BLaER1 (cell line): ENCODE results near the gene MCAM.

Source experiments
- H3K27ac ChIP-seq: shearing (Covaris generic); formaldehyde crosslinking; 2 replicates; pipeline ENCODE4 v1.8.1; 2022
- H3K27me3 ChIP-seq: shearing (Covaris generic); formaldehyde crosslinking; 2 replicates; pipeline ENCODE4 v1.8.1; 2022
- H3K36me3 ChIP-seq: shearing (Covaris generic); formaldehyde crosslinking; 2 replicates; pipeline ENCODE4 v1.8.1; 2022
- H3K4me1 ChIP-seq: shearing (Covaris generic); formaldehyde crosslinking; 2 replicates; pipeline ENCODE4 v1.8.1; 2022
- H3K4me2 ChIP-seq: shearing (Covaris generic); formaldehyde crosslinking; 2 replicates; pipeline ENCODE4 v1.8.1; 2022
- H3K4me3 ChIP-seq: shearing (Covaris generic); formaldehyde crosslinking; 2 replicates; pipeline ENCODE4 v1.8.1; 2022
- H3K9ac ChIP-seq: shearing (Covaris generic); formaldehyde crosslinking; 2 replicates; pipeline ENCODE4 v1.8.1; 2022
- H3K9me3 ChIP-seq: shearing (Covaris generic); formaldehyde crosslinking; 2 replicates; pipeline ENCODE4 v1.8.1; 2022
- H4K20me1 ChIP-seq: shearing (Covaris generic); formaldehyde crosslinking; 2 replicates; pipeline ENCODE4 v1.8.1; 2022
- Cebpa-rat ChIP-seq: shearing (Covaris generic); IDR thresholded peaks from 2 replicates; pipeline ENCODE4 v1.8.1; 2022

MCAM gene

GRCh38 chr11:119359365-119360214 is 42.7 kb upstream of the MCAM start:
- no peak for TF ChIP-seq Cebpa-rat
- Histone ChIP-seq H3K27me3 (peaks cover 19% of the 10 kb centered on the region), H3K4me2 (peak overlapping the region; percentile 83), H3K4me1 (peaks cover 63% of the 10 kb centered on the region), H4K20me1 (0 out of 2 replicates have a peak, but pooled peaks cover 8% of the 10 kb centered on the region), H3K4me3 (no peak overlapping the region), H3K9ac (no peak overlapping the region), H3K36me3 (peaks cover 17% of the 10 kb centered on the region), H3K9me3 (no peaks in the 10 kb centered on the region), H3K27ac (no peak overlapping the region)

GRCh38 chr11:119357074-119357473 is 40.1 kb upstream of the MCAM start:
- Histone ChIP-seq H3K4me1 (peaks cover 48% of the 10 kb centered on the region), H3K36me3 (peaks cover 17% of the 10 kb centered on the region), H3K27ac (no peak overlapping the region), H3K9me3 (no peaks in the 10 kb centered on the region), H4K20me1 (no peaks in the 10 kb centered on the region), H3K4me2 (peak overlapping the region; percentile 88), H3K9ac (no peak overlapping the region; the same call in 1 of the 2 replicates), H3K27me3 (no peaks in the 10 kb centered on the region), H3K4me3 (peak overlapping the region; percentile 65)
- no peak for TF ChIP-seq Cebpa-rat

GRCh38 chr11:119356349-119357031 is 39.6 kb upstream of the MCAM start:
- no peaks in the 10 kb centered on the region for H3K27me3 ChIP-seq
- H3K27ac ChIP-seq = no peak overlapping the region
- H3K4me1 ChIP-seq = peaks cover 42% of the 10 kb centered on the region
- H3K4me2 ChIP-seq = peak overlapping the region; percentile 88
- H3K9me3 ChIP-seq = no peaks in the 10 kb centered on the region
- no peaks in the 10 kb centered on the region for H4K20me1 ChIP-seq
- H3K9ac ChIP-seq = peak overlapping the region; percentile 51
- H3K36me3 ChIP-seq = peaks cover 17% of the 10 kb centered on the region
- H3K4me3 ChIP-seq = peak overlapping the region; percentile 65
- TF ChIP-seq Cebpa-rat = no peak

- peaks cover 17% of the 10 kb centered on the region for H3K36me3 ChIP-seq
- no peak overlapping the region for H3K27ac ChIP-seq
- H3K9me3 ChIP-seq = no peaks in the 10 kb centered on the region
- no peaks in the 10 kb centered on the region for H4K20me1 ChIP-seq
- H3K4me1 ChIP-seq = peaks cover 30% of the 10 kb centered on the region
- no peaks in the 10 kb centered on the region for H3K27me3 ChIP-seq
- TF ChIP-seq Cebpa-rat = no peak
- no peak overlapping the region for H3K9ac ChIP-seq
- H3K4me3 ChIP-seq = no peak overlapping the region
- no peak overlapping the region for H3K4me2 ChIP-seq
Measured at GRCh38 chr11:119355091-119355843, 38.3 kb upstream of the MCAM start.

GRCh38 chr11:119352857-119353260 is 35.9 kb upstream of the MCAM start:
- no peaks in the 10 kb centered on the region for H3K27me3 ChIP-seq
- 0 out of 2 replicates have a peak, but pooled peaks cover 4% of the 10 kb centered on the region for H3K36me3 ChIP-seq
- no peak overlapping the region for H3K27ac ChIP-seq
- no peaks in the 10 kb centered on the region for H4K20me1 ChIP-seq
- H3K4me2 ChIP-seq = no peak overlapping the region
- no peak overlapping the region for H3K4me3 ChIP-seq
- H3K9ac ChIP-seq = no peak overlapping the region
- peaks cover 10% of the 10 kb centered on the region for H3K4me1 ChIP-seq
- TF ChIP-seq Cebpa-rat = no peak
- H3K9me3 ChIP-seq = no peaks in the 10 kb centered on the region

- no peak overlapping the region for H3K4me2 ChIP-seq
- no peak overlapping the region for H3K27ac ChIP-seq
- no peaks in the 10 kb centered on the region for H3K9me3 ChIP-seq
- no peak for TF ChIP-seq Cebpa-rat
- no peak overlapping the region for H3K9ac ChIP-seq
- no peaks in the 10 kb centered on the region for H4K20me1 ChIP-seq
- H3K4me3 ChIP-seq = no peak overlapping the region
- H3K4me1 ChIP-seq = peaks cover 7% of the 10 kb centered on the region
- no peaks in the 10 kb centered on the region for H3K36me3 ChIP-seq
- H3K27me3 ChIP-seq = no peaks in the 10 kb centered on the region
Measured at GRCh38 chr11:119351232-119351631, 34.3 kb upstream of the MCAM start.

GRCh38 chr11:119350302-119350701 is 33.4 kb upstream of the MCAM start:
- TF ChIP-seq Cebpa-rat = no peak
- Histone ChIP-seq H3K36me3 (no peaks in the 10 kb centered on the region), H3K4me2 (no peak overlapping the region), H3K27me3 (no peaks in the 10 kb centered on the region), H4K20me1 (no peaks in the 10 kb centered on the region), H3K9me3 (no peaks in the 10 kb centered on the region), H3K9ac (no peak overlapping the region), H3K27ac (no peak overlapping the region), H3K4me3 (no peak overlapping the region), H3K4me1 (peaks cover 7% of the 10 kb centered on the region)

GRCh38 chr11:119347940-119348605 is 31.1 kb upstream of the MCAM start:
- Histone ChIP-seq H3K9ac (no peak overlapping the region), H3K27ac (no peak overlapping the region), H3K4me3 (no peak overlapping the region), H3K4me2 (no peak overlapping the region), H3K36me3 (no peaks in the 10 kb centered on the region), H3K27me3 (no peaks in the 10 kb centered on the region), H3K4me1 (peaks cover 5% of the 10 kb centered on the region), H3K9me3 (no peaks in the 10 kb centered on the region), H4K20me1 (no peaks in the 10 kb centered on the region)
- TF ChIP-seq Cebpa-rat = no peak

GRCh38 chr11:119347242-119347641 is 30.3 kb upstream of the MCAM start:
- no peak overlapping the region for H3K27ac ChIP-seq
- H3K4me1 ChIP-seq = peaks cover 2% of the 10 kb centered on the region
- no peak overlapping the region for H3K4me2 ChIP-seq
- no peaks in the 10 kb centered on the region for H3K9me3 ChIP-seq
- H3K9ac ChIP-seq = no peak overlapping the region
- peaks cover 5% of the 10 kb centered on the region; the same call in 1 of the 2 replicates for H3K27me3 ChIP-seq
- TF ChIP-seq Cebpa-rat = no peak
- H4K20me1 ChIP-seq = no peaks in the 10 kb centered on the region
- no peaks in the 10 kb centered on the region for H3K36me3 ChIP-seq
- H3K4me3 ChIP-seq = no peak overlapping the region
